PC-3 (cell line): ENCODE results near the gene ENPP1.

Experiments
- CTCF ChIP-seq: fragments of 300-600 bp; sonication (generic); conservative IDR thresholded peaks from 2 replicates; pipeline ENCODE4 v1.5.1; 2017; ENCODE audit warnings: antibody characterized with exemption, low read depth, mild to moderate bottlenecking, low read length
- EZH2phosphoT487 ChIP-seq: fragments of 300-600 bp; sonication (generic); IDR thresholded peaks from 2 replicates; pipeline ENCODE4 v1.6.1; 2018; ENCODE audit warnings: mild to moderate bottlenecking, antibody characterized with exemption, low read length, borderline replicate concordance

GRCh38 chr6:131779304-131779703 is 28.5 kb upstream of the ENPP1 start:
- TF ChIP-seq CTCF = no peak
- TF ChIP-seq EZH2phosphoT487 = no peak
